ACHN (cell line): Measurements from ENCODE around the gene TLE2.

Experiments used
- DNase-seq: peaks from one replicate; pipeline ENCODE4 v3.0.0-alpha.2; 2015
- in situ Hi-C: cut with HindIII; loops from 2 replicates; pipeline ENCODE4 v1.10.0; 2017; ENCODE audit warnings: low sequenced_read_pairs, low pct_ligation_motif_present, low pct_unique_long_range_greater_than_20kb

The TLE2 gene

DNA sequence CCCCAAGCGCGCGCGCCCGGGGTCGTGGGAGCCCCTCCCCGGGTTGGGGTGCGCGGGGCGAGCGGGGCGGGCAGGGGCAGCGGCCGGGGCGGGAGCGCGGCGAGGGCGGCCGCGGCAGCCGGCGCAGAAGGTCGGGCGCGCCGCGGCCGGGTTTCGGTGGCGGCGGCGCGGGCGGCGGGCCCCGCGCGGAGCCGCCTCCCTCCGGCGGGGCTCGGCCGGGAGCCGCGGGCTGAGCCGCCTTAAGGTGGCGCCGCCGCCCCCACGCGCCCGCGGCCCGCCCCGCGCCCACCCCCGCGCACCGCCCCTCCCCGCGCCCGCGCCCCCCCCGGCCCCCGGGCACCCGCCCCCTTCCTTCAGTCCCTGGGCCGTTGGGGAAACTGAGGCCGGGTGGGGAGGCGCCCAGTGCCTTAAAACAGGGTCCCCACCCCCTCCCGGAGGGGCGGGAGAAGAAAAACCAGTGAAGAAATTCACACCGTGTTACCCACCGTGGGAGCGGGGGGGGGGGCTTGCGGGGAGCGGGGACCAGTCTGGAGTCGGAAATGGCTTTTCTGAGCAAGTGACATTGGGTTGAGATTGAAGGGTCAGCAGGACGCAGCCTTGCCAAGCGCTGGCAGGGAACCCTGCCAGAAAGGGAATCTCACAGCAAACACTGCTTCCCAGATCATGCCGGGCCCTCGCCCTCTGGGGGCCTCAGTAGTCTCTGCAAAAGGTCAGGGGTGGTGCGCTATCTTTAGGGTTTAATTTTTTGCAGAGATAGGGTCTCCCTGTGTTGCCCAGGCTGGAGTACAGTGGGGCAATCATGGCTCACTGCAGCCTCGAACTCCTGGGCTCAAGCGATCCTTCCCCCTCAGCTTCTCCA is at the start of gene TLE2:
TSS of gene TLE2 (minus strand) at position 216 of the 859 bp plus-strand sequence. CDS start 376 bp downstream, outside the sequence.
- no peak for DNase-seq
- in situ Hi-C loops = no loop called here

DNA sequence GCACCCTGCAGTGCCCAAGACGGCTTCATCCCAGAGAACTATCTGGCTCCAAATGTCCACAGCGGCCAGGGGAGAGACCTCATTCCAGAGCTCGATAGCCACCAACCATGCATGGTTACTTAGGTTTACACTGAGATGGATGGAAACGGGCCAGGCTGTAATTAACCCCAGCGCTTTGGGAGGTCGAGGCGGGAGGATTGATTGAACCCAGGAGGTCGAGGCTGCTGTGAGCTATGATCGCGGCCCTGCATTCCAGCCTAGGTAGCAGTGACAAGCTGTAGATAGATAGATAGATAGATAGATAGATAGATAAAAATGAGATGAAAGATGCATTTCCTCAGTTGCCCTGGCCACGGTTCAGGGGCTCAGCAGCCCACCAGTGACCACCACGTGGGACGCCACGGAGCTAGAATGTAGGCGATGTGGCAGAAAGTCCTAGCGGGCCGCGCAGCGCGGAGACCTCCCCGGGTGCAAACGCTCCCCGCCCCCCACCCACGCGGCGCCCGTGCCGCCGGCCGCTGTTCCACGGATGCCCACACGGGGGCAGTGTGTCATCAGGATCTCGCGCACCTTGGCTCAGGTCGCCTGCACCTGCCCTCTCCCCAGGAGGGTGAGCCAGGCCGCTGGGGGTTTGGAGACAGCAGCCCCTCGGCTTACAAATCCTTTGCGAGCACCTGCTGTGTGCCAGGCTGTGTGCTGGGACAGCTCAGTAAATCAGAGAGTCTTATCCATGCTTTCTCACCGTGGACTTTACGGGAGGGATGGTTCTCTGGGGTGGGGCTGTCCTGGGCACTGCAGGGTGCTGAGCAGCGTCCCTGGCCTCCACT is 46.7 kb upstream of the TLE2 start:
- DNase-seq = peak; percentile 31
- in situ Hi-C loops = no loop called here

DNA sequence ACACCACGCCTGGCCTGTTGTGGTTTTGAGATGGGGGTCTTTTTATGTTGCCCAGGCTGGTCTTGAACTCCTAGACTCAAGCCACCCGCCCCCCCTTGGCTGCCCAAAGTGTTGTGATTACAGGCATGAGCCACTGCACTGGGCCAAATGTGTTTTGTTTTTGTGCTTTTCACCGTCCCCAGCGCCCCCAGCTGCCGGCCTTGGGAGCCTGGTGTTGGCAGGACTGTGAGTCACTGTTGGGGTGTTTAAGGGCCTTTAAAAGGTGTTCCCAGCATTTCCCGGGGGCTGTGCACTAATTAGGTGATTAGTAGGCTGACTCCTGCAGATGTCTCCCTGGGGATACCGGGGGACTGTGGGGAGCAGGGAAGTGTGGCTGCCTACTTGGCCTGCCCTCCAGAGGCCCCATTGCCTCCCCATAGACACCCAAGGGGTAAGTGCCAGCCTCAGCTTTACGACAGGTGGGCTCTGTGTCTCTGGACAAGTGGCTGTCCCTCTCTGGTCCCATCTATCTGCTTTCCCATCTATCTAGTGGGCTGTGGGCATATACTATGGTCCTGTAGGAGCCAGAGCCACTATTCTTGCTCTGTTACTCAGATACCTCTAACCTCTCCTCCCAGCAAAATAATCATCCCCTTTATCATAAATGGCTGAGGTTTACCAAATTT is 45.0 kb upstream of the TLE2 start:
- no peak for DNase-seq
- in situ Hi-C loops = no loop called here

DNA sequence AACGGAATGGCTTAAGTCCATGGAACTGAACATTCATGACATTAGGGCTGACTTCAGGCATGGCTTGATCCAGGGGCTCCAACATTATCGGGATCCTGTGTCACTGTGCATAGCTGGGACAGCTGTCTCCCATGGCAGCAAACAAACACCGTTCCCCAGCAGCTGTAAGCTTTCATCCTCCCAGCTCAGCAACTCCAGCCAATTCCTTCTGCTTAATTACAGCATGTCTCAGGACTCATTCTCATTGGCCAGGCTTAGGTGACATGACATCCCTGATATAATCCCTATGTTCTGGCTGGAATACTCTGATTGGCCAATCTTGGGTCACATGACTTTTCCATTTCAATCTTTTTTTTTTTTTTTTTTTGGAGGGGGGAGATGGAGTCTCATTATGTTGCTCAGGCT is 44.1 kb upstream of the TLE2 start:
- DNase-seq = no peak
- in situ Hi-C loops = no loop called here

DNA sequence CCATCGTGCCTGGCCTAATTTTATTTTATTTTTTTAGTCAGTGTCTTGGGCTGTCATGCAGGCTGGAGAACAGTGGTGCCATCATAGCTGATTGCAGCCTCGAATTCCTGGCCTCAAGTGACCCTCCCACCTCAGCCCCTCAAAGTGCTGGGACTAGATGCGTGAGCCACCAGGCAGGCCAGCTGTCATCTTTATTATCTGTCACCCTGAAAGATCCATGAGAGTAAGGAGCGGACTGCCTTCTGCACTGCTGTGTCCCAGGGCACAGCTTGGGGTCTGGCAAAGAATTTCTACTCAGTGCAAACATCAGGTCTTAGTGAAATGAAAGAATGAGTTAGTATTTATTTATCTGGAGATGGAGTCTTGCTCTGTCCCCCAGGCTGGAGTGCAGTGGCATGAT is 42.7 kb upstream of the TLE2 start:
- in situ Hi-C loops = no loop called here

DNA sequence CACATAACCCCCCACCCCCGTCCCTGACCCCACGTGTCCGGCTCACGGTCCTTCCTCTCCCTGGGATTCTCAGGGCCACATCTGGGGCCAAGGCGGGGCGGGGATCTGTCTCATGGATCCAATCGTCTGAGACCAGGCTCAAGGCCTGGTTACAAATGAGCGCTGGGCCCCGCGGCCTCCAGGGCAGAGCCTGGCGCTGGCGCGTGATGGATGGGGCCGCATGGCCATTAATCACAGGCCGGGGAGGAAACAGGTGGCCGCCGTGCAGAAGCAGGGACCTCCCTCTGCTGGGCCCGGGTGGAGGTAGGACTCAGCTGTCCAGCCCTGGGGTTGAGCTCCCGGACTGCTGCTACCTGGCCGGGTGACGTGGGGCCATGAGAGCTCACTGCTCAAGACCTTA is 39.0 kb upstream of the TLE2 start:
- in situ Hi-C loops = no loop called here
- no peak for DNase-seq

More for the DNA sequence above, 42.7 kb upstream of the TLE2 start:
- no peak for DNase-seq

DNA sequence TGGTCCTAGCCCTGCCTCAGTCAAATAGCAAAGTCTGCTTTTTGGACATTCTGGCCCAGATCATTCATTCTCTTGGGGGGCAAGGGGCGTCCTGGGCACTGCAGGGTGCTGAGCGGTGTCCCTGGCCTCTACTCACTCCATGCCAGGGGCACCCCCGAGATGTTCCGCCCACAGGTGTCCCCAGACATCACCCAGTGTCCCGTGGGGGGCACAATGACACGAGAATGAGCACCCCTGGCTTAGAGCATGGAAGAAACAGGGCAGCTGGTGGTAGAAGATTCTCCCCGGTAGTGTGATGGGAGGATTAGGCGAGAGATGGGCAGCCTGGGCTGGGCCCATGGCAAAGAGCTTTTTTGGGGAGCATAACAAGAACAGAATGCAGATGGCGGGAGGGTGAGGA is 38.5 kb upstream of the TLE2 start:
- DNase-seq = no peak
- in situ Hi-C loops = no loop called here

DNA sequence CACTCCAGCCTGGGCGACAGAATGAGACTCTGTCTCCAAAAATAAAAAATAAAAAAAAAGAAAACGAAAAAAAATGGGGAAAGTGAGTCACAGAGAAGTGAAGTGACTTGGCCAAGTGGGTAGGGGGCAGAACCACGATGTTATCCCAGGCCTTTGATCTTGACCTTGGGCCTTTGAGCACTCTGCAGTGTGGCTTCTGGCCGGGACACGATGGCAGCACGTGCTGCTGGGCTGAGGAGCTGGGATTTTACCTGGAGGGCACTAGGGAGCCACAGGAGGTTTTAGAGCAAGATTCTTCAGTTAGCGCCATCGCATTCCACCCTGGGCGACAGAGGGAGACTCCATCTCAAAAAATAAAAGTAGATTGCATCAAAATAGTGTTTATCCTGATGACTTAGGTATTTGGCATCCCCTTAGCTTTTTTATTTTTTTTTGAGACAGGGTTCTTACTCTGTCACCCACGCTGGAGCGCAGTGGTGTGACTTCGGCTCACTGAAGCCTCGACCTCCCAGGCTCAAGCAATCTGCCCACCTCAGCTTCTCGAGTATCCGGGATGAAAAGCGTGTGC is 37.5 kb upstream of the TLE2 start:
- in situ Hi-C loops = no loop called here
- DNase-seq = no peak

DNA sequence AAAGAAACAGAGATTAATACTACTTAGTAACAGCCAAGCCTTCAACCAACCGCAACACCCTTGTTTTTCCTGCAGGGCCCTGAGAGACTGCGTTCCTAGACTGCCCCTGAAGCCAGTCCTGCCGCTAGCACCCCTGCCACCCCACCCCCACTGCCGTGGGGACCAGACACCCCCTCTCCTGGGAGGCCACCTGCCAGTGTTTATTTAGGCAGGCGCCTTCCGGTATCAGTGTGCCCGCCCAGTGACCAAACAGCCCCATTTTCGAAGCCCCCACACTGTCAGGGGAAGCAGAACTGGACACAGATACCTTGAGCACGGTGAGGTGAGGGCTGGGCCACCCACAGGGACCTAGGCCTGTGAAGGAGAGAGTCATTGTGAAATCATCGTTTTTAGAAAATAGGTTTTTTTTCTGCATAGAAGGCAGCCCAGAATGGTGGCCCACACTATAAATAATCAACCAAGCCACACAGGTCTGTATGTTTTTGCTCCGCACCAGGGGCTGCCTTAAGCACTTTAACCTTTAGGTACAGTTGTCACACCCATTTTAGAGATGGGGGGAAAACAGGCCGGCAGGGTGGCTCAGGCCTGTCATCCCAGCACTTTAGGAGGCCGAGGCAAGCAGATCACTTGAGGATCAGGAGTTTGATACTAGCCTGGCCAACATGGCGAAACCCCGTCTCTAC is 36.7 kb upstream of the TLE2 start:
- in situ Hi-C loops = no loop called here
- DNase-seq = no peak

DNA sequence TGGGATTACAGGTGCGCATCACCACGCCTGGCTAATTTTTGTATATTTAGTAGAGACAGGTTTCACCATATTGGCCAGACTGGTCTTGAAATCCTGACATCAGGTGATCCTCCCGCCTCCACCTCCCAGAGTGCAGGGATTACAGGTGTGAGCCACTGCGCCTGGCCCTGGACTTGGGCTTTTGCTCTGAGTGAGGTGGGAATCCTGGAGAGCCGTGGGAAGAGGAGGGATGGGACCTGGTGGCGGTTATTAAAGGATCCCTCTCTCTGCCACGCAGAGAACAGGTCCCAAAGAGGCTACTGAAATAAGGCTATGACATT is 34.9 kb upstream of the TLE2 start:
- in situ Hi-C loops = no loop called here
- DNase-seq = no peak

DNA sequence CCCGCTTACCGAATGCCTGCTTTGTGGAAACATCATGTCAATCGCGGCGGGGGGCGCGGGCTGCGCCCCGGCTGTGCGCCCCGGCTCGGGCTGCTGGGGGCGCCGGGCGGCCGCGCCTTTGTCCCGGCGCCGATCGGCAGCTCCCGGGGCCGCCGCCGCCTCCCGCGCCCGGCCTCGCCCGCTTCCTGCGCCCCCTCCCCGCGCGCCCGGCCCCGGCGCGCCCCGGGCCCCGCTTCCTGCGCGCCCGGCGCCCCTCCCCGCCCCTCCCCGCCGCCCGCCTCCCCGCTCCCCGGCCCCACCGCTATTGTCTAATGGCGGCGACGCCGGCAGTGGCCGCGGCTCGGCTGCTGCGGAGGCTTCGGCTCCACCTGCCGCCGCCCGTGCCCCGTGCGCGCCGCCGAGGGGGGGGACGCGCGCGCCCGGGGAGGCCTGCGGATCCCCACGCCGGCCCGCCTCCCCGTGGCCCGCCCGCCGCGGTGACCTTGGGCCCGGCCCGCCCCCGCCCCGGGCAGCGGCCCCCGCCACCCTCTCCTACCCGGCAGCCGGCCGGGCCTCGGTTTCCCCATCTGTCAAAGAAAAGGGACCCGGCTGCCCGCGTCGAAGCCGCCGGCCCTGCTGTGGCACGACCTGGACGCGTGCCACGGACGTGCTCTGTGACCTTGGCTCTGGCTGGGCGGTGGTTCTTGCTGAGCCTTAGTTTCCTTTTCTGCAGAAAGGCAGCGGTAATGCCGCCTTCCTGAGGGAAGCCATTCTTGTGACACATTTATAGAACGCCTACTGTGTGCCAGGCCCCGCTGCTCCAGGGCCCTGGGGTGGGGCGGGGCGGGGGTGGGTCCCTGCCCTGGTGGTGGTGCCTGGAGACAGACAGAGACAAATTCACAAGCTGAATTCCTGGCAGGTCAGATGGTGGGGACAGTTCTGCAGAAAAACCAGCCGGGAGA is 33.4 kb upstream of the TLE2 start, which contains the start of gene TLE5:
TSS of gene TLE5 (minus strand) at position 331 of the 941 bp plus-strand sequence. CDS start at position 36, 295 bp downstream.
- in situ Hi-C loops = no loop called here
- DNase-seq = peak; percentile 54

DNA sequence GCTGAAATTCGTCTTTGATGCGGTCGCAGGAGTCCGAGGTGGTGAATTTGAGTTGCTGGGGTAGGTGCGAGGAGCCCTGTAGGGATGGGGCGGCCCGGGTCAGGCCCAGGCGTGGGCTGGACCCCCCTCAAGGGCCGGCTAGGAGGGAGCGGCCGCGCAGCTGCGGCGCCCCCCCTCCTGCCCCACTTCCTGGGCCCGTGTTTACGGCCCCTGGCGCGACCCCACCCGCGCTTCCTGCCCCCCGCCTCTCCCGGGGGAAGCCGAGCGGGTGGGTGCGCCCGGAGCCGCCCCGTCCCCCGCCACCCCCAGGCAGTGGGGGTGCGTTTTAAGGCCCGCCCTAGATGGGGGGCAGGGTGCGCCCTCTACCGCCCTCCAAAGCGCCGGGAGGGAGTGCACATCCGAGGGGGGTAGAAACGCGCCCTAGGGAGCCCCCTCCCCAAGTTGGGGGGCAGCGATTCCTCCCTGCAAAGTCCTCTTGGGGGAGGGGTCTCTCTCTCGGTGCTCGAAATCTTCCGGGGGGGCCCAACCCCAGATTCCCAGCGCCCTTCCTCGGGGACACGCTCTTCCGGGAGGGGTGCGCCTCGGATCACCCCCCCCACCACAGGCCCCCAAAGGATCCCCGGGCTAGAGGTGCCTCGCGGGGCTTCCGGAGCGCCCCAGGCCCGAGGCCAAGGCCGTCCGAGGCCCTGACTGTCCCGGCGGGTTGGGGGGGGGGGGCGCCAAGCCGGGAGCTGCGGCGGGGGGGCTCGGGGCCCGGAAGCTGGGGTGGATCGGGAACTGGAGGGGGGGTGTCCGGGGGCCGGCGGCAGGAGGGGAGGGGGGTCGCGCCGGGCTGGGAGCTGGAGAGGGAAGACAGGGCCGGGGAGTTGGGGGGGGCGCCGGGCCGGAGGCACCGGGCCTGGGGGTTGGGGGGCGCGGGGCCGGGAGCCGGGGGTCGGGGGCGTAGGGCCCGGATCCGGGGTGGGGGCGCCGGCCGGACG is 32.4 kb upstream of the TLE2 start:
- peak; percentile 36 for DNase-seq
- in situ Hi-C loops = no loop called here

DNA sequence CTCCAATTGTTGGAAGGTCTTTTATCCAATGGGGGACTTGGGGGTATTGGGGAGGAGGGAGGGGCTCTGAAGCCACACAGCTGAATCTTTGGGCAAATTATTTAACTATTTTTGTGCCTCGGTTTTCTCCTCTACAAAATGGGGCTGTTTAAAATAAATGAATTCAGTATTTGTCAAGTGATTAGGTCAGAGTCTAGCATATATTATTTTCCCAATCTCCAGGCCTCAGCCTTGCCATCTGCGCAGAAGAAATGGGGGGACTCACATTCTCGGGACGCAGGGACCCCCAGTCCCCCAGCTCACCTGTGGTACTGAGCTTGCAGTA is 31.7 kb upstream of the TLE2 start:
- DNase-seq = no peak
- in situ Hi-C loops = no loop called here

DNA sequence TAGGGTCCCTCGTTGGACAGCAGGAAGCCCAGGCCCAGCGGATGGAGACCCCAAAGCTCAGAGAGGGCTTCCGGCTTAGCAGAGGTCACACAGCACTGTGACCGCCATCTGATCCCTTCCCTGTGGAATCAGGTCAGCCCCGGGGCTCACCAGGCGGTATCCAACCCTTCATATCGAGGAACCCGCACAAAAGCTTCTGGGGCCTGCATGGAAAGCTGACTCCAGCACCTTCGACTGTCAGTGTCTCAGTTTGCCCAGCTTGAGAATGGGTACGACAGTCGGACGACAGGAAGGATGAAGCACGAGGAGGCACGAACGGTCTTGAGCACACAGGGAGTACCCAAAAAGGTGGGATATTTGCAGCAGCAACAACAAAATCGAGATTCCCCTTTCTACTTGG is 30.6 kb upstream of the TLE2 start:
- in situ Hi-C loops = no loop called here
- DNase-seq = no peak

DNA sequence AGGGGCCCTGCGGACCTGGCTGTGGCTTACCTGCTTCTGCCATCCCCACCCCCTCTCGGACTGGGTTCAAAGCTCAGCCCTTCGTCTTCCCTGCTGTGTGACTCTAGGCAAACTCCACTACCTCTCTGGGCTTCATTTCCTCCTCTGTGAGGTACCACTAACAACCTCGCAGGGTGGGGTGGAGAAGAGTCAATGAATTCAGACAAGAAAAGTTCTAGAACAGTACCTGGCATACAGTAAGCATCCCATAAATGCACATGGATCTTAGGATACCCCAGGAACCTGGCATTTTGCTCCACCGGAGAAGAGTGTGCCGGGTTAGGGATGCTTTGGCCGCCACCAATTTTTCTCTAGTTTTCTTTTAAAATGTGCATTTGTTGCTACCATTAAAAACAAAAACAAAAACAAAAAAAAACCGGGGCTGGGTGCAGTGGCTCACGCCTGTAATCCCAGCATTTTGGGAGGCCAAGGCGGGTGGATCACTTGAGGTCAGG is 29.8 kb upstream of the TLE2 start:
- DNase-seq = no peak
- in situ Hi-C loops = no loop called here

DNA sequence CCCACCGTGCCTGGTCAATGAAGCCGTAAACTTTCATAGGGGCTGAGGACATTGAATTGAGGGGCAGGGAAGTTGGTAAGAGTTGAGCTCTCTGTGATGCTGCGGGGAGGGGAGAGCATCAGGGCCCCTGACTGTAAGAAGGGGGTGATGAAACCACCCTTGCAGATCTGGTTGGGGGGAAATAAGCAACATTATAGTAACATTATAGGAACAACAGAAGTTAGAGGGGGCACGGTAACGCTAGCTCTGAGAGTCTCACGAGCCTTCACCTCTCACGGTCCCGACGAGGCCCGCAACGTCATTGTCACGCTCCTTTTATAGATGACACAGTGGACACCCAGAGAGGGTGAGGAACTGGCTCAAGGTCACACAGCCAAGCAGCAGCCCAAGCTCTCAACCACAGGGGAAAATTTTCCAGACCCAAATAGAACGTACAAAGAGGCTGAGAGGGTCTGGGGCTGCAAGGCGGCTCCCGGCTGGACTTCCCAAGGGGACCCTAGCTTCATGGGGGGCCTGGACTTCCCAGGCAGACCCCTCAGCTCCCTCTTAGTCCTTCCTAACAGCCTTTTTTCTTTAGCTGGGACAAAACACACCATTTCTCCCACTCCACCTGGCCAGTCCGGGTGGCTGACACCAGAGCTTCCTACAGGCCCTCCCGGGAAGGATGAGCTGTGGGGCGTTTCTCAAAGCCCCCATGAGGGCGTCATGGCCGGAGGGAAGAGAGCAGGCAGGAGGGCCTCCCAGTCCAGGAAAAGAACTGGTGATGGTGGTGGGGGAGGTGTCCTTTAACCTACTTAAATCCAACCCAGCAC is 29.1 kb upstream of the TLE2 start:
- DNase-seq = no peak
- in situ Hi-C loops = no loop called here
